Measurements from ENCODE around the gene OTUD4.

Gene OTUD4

GRCh38 chr4:145130130-145130529 is 50.3 kb downstream of the OTUD4 start:
- DNase-seq (ENCODE audit: low read depth in 2 of 2, low spot score in 1 of 2): no peak

- no peak for DNase-seq (ENCODE audit: low read depth in 2 of 2, low spot score in 1 of 2)
Observed at GRCh38 chr4:145125396-145125795, 55.0 kb downstream of the OTUD4 start.

GRCh38 chr4:145108128-145108527 is 72.3 kb downstream of the OTUD4 start:
- no peak for DNase-seq (ENCODE audit: low read depth in 2 of 2, low spot score in 1 of 2)

- DNase-seq (ENCODE audit: low read depth in 2 of 2, low spot score in 1 of 2): no peak
Observed at GRCh38 chr4:145107126-145107525, 73.3 kb downstream of the OTUD4 start.

- DNase-seq (ENCODE audit: low read depth in 2 of 2, low spot score in 1 of 2): no peak
Observed at GRCh38 chr4:145103496-145103895, 76.9 kb downstream of the OTUD4 start.

GRCh38 chr4:145102619-145103018 is 77.8 kb downstream of the OTUD4 start:
- no peak for DNase-seq (ENCODE audit: low read depth in 2 of 2, low spot score in 1 of 2)

- DNase-seq (ENCODE audit: low read depth in 2 of 2, low spot score in 1 of 2): no peak
Observed at GRCh38 chr4:145101091-145101490, 79.3 kb downstream of the OTUD4 start.

GRCh38 chr4:145099653-145100052 is 80.7 kb downstream of the OTUD4 start:
- no peak for DNase-seq (ENCODE audit: low read depth in 2 of 2, low spot score in 1 of 2)

- peak; percentile 19 to 27 for DNase-seq (ENCODE audit: low read depth in 2 of 2, low spot score in 1 of 2)
Observed at GRCh38 chr4:145098675-145099037, 81.7 kb downstream of the OTUD4 start.

GRCh38 chr4:145097821-145098674 is 82.3 kb downstream of the OTUD4 start, which contains the start of the genes ABCE1 and ANAPC10:
Gene ABCE1, plus strand, starts transcription at chr4:145098311. Its CDS starts 6,102 bp downstream, at chr4:145104413.
Gene ANAPC10, minus strand, starts transcription at chr4:145098196. Its CDS starts 2,097 bp downstream, at chr4:145096099.
- DNase-seq (ENCODE audit: low read depth in 2 of 2, low spot score in 1 of 2): peak; percentile 94 to 95

- no peak for DNase-seq (ENCODE audit: low read depth in 2 of 2, low spot score in 1 of 2)
Observed at GRCh38 chr4:145097331-145097820, 83.0 kb downstream of the OTUD4 start.

GRCh38 chr4:145093638-145094037 is 86.8 kb downstream of the OTUD4 start:
- DNase-seq (ENCODE audit: low read depth in 2 of 2, low spot score in 1 of 2): no peak

GRCh38 chr4:145090380-145090779 is 90.0 kb downstream of the OTUD4 start:
- no peak for DNase-seq (ENCODE audit: low read depth in 2 of 2, low spot score in 1 of 2)

GRCh38 chr4:145083891-145084605 is 96.3 kb downstream of the OTUD4 start:
- DNase-seq (ENCODE audit: low read depth in 2 of 2, low spot score in 1 of 2): no peak

Measured in stimulated activated CD8-positive, alpha-beta memory T cell treated with anti-CD3 and anti-CD28 coated beads, Interleukin-4, amount 100 ng/mL, for 4 hours (primary cell).